Jurkat, Clone E6-1 (cell line): Measurements from ENCODE around the gene TLR2.
"Not testable (repeated sequence)": the region's sequence is repeated elsewhere in the genome, so short reads cannot be mapped to it uniquely, and the experiment has no call there.

Source experiments
- DNase-seq: peaks from one replicate; pipeline ENCODE4 v3.0.0-alpha.2; 2011; ENCODE audit warnings: low read depth, low spot score
- H3K4me3 ChIP-seq: 2 replicates; pipeline ENCODE4 v1.5.1; 2011; ENCODE audit warnings: mild to moderate bottlenecking, low read length, control low read depth, moderate library complexity

TLR2 gene

GRCh38 chr4:153652051-153652784 is 31.9 kb upstream of the TLR2 start:
- no peak for DNase-seq
- no peak overlapping the region for H3K4me3 ChIP-seq

DNA sequence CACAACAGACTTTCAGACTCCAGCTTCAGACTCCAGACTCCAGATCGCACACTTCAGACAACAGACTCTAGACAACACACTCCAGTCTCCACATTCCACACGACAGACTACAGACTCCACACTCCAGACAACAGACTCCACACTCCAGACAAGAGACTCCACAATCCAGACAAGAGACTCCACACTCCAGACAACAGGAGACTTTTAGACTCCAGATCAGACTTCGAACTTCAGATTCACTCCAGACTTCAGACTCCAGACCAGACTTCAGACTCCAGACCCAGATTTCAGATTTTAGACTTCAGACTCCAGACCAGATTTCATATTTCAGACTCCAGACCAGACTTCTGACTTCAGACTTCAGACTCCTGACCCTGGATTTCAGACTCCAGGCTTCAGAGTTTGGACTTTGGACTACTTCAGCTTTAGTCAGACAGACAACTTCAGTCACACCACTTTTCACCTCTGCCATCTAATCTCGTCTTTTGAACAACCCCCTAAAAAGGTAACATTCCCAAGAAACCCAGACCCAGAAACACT is 29.0 kb upstream of the TLR2 start:
- no peak overlapping the region for H3K4me3 ChIP-seq

GRCh38 chr4:153655928-153656327 is 28.2 kb upstream of the TLR2 start:
- DNase-seq: no peak

More for the DNA sequence above, 29.0 kb upstream of the TLR2 start:
- no peak for DNase-seq

GRCh38 chr4:153661215-153661822 is 22.8 kb upstream of the TLR2 start:
- no peak for DNase-seq
- H3K4me3 ChIP-seq: no peak overlapping the region

More at GRCh38 chr4:153655928-153656327, 28.2 kb upstream of the TLR2 start:
- H3K4me3 ChIP-seq: no peak overlapping the region

DNA sequence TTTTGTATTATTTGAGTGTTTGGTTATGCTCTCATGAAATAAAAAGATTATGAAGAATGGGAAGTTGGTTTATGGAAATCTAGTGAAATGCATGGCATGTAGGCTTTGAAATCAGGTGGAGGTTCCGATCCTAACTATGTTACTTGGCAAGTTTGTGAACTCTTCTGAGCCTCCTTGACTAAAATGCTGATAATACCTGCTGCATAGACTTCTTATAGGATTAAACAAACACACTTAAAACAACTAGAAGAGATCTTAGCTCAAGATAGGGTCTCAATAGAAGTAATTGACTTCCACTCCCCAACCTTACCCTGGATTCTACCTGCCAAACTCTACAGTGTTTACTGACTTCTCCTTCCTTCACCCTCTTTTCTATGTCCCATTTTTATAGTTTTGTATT is 22.2 kb upstream of the TLR2 start:
- H3K4me3 ChIP-seq: no peak overlapping the region
- DNase-seq: no peak

DNA sequence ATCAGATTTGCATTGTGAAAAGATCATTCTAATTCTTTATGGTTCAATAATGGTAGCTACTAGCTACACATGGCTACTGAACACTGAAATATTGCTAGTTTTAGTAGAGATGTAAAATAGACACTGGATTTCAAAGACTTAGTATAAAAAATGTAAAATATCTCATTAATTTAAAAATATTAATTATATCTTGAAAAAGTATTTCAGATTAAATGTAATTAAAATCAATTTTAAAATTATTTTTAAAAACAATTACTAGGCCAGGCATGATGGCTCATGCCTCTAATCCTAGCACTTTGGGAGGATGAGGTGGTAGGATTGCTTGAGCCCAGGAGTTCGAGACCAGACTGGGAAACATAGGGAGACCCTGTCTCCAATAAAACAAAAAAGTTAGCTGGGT is 20.4 kb upstream of the TLR2 start:
- DNase-seq: no peak
- H3K4me3 ChIP-seq: no peak overlapping the region

- not testable (repeated sequence) for DNase-seq
Measured at GRCh38 chr4:153666505-153666904, 17.6 kb upstream of the TLR2 start.

GRCh38 chr4:153668647-153669046 is 15.4 kb upstream of the TLR2 start:
- no peak for DNase-seq
- no peak overlapping the region for H3K4me3 ChIP-seq

More at GRCh38 chr4:153666505-153666904, 17.6 kb upstream of the TLR2 start:
- not testable (repeated sequence) for H3K4me3 ChIP-seq

DNA sequence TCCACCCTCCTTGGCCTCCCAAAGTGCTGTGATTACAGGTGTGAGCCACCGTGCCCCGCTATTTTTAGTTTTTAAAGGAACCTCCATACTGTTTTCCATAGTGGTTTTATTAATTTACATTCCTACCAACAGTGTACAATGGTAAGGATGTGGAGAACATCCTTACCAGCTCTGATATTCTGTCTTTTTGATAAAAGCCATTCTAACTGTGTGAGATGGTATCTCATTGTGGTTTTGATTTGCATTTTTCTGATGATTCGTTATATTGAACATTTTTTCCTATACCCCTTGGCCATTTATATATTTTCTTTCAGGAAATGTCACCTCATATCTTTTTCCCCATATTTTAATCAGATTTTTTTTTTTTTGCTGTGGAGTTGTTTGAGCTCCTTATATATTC is 14.2 kb upstream of the TLR2 start:
- no peak overlapping the region for H3K4me3 ChIP-seq
- DNase-seq: no peak

DNA sequence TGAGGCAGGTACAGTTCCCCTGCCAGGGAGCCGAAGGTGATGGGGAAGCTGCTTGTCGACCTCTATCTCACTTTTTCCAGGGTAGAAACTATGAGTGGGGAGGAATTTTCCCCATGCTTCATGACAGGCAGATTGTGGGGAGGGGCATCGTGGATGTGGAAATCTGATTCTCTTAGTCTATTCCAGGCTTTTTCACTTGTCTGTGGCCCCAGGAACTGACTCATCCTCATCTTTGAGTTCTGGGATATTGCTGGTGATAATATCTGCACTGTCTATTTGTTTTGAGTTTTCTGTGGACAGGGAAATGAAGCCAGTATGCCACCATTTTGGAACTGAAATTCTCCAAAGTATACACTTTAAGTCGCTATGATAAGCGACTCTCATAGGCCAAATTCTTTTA is 7.6 kb upstream of the TLR2 start:
- H3K4me3 ChIP-seq: no peak overlapping the region
- DNase-seq: no peak

- no peak for DNase-seq
- no peak overlapping the region for H3K4me3 ChIP-seq
Measured at GRCh38 chr4:153676984-153677383, 7.1 kb upstream of the TLR2 start.

DNA sequence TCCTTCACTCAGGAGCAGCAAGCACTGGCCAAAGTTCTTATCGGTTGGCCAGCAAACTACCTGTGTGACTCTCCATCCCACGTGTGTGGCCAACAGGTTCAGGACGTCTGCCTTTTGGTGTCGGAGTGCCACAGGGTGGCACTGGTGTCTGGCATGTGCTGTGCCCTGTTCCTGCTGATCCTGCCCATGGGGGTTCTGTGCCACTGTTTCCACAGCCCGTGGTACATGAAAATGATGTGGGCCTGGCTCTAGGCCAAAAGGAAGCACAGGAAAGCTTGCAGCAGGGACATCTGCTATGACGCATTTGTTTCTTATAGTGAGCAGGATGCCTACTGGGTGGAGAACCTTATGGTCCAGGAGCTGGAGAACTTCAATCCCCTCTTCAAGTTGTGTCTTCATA is 4.6 kb upstream of the TLR2 start:
- no peak for DNase-seq
- H3K4me3 ChIP-seq: no peak overlapping the region

- no peak for DNase-seq
- no peak overlapping the region for H3K4me3 ChIP-seq
Measured at GRCh38 chr4:153683763-153684181, 308 bp upstream of the TLR2 start.

GRCh38 chr4:153684971-153685371 is 891 bp downstream of the TLR2 start:
- DNase-seq: no peak
- no peak overlapping the region for H3K4me3 ChIP-seq

GRCh38 chr4:153704522-153704921 is 20.4 kb downstream of the TLR2 start:
- no peak overlapping the region for H3K4me3 ChIP-seq
- no peak for DNase-seq

DNA sequence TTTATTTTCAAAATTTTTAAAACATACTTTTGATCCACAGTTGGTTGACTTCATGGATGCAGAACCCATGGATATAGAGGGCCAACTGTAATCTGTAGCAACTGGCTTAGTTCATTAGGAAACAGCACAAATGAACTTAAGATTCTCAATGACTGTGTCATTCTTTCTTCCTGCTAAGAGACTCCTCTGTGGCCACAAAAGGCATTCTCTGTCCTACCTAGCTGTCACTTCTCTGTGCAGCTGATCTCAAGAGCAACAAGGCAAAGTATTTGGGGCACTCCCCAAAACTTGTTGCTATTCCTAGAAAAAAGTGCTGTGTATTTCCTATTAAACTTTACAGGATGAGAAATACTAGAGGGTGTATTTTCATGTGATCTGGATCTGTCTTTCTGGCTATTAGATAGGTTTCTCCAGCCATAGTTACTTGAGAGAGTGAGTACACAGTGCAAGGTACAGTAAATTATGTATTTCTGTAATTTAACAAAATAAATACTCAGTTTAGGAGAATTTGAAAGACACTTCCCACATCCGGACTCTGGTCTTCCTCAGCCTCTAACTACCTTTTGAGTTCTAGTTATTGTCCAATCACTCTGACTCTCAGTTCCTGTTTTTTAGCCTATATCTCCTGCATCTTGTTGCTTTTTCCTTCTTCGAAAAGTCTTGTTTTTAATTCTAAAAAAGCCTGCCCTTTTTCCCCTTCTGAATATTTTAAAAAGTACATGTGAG is 21.8 kb downstream of the TLR2 start:
- H3K4me3 ChIP-seq: no peak overlapping the region
- no peak for DNase-seq

- DNase-seq: no peak
- no peak overlapping the region for H3K4me3 ChIP-seq
Measured at GRCh38 chr4:153706519-153706918, 22.4 kb downstream of the TLR2 start.

DNA sequence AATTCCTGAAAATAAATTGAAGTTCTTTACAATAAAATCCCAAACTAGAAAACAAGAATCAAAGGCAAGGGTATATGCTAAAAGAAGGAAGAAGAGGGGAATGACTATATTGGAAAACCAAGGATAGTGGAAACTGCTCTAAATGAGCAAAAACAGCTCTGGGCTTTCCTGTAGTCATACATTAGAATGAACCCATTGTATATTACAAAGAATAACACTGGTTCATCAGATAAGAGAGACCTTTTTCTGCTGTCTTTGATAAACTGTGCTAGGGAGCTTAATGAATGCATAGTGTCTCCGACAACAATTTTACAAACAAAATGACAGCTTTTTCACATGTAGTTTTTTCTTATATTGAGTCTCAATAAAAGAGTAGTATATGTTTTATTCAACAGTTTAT is 26.6 kb downstream of the TLR2 start:
- DNase-seq: no peak
- H3K4me3 ChIP-seq: no peak overlapping the region

- no peak for DNase-seq
- H3K4me3 ChIP-seq: no peak overlapping the region
Measured at GRCh38 chr4:153713866-153714646, 30.0 kb downstream of the TLR2 start.
